GM19397 (cell line): ENCODE measurements around the gene RHBDD3.

Experiments
- ATAC-seq: cut with Tn5 transposase; IDR thresholded peaks from one replicate; pipeline ENCODE4 v1.9.1; 2021; ENCODE audit warnings: mild to moderate bottlenecking, moderate library complexity; ENCODE audit not compliant: unreplicated experiment

Gene RHBDD3

GRCh38 chr22:29306835-29307595 lies 39.2 kb upstream of the RHBDD3 start:
- ATAC-seq: no peak

GRCh38 chr22:29306175-29306834 lies 38.5 kb upstream of the RHBDD3 start, which contains the start of gene GAS2L1:
TSS of gene GAS2L1 (plus strand) at chr22:29306650. CDS start at chr22:29308106, 1,456 bp downstream.
- ATAC-seq: no peak

GRCh38 chr22:29305836-29306174 lies 38.0 kb upstream of the RHBDD3 start:
- no peak for ATAC-seq

GRCh38 chr22:29302681-29303465 lies 35.1 kb upstream of the RHBDD3 start:
- ATAC-seq: no peak

DNA sequence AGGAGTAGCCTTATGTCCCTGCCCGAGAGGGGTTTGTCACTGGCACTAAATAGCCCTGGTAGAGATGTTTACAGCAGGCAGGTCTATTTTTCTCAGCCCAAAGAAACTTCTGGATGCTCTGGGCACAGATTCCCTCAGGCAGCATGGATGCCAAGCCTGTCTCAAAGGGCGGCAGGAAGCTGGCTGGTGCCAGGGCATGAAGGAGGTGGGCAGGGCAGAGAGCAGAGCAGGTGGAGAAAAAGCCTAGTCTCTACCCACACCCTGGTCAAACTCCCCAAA lies 34.6 kb upstream of the RHBDD3 start:
- no peak for ATAC-seq

DNA sequence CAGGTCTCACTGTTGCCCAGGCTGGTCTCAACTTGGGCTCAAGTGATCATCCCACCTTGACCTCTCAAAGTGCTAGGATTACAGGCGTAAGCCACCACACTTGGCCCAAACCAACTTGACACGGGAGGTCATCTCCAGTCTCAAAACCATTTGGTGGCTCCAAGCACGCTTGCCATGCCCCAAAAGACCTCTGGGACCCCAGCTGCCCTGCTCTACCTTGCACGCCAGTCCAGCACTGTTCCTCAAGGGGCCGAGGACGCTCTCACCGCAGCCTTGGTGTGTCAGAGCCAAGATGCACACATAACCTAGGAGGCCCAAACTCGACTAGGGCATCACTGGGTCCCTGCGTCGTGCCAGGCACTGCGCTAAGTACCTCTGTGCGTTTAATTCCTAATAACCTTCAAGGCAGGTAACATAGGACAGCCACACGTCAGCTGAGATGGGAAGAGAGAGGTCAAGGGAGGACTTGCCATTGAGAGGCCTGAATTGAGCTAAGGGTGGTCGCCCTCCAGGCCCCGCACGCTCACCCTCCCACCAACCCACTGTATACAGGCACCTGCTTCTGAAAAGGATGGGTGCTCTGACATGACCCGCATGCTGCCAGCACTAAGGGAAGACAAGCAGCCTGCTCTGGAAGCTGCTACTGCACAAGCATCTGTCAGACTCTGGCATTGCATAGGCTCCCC lies 34.1 kb upstream of the RHBDD3 start:
- no peak for ATAC-seq

DNA sequence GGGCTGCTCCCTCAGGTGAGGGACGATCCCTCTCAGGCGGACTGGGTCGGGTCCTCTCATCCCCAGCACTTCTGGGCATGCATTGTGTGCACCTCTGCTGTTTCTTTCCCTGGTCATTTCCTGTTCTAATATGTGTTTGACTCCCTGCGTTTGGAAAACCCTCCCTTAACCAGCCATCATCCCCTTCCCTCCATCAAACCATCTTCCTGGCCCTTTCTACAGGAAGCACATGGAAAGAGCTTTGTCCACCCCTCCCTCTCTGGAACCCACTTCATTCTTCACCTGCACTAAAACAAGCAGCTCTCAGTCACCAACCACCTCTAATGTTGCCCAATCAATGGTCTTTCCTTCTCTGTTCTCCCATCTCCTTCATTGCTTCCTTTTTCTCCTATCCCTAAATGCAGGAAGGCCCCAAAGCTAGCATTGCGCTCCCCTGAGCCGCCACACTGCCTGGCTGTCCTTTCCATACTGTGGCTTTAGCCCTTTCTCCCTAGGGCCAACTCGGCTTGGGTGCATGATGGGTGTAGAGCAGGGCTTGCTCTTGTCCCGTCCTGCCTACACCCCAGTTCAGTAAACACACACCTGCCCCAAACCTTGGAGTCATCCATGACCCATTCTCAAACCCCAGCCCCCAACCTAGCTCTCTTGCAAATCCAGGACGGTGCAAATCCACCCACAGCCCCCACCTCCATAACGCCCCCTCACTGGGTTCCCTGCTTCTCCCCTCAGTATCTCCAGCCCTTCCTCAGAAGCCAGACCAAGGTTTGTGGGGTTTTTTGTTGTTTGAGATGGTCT lies 33.2 kb upstream of the RHBDD3 start:
- no peak for ATAC-seq

GRCh38 chr22:29300467-29300806 lies 32.7 kb upstream of the RHBDD3 start:
- no peak for ATAC-seq

- no peak for ATAC-seq
These were observed 31.5 kb upstream of the RHBDD3 start for GRCh38 chr22:29299136-29299900.

DNA sequence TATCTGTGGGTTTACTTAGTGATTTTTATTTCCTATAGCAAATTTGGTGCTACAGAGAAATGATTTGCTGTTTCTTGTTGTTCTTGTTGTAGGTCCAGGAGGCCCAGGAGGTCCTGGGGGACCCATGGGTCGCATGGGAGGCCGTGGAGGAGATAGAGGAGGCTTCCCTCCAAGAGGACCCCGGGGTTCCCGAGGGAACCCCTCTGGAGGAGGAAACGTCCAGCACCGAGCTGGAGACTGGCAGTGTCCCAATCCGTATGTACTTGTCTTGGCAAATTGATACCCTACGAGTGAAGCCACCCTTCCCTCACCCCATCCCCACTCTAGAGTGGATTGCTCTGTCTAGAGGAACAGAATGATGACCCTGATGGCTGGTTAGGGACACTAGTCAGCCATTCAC lies 30.9 kb upstream of the RHBDD3 start:
- no peak for ATAC-seq

GRCh38 chr22:29292379-29292778 lies 24.6 kb upstream of the RHBDD3 start:
- no peak for ATAC-seq

DNA sequence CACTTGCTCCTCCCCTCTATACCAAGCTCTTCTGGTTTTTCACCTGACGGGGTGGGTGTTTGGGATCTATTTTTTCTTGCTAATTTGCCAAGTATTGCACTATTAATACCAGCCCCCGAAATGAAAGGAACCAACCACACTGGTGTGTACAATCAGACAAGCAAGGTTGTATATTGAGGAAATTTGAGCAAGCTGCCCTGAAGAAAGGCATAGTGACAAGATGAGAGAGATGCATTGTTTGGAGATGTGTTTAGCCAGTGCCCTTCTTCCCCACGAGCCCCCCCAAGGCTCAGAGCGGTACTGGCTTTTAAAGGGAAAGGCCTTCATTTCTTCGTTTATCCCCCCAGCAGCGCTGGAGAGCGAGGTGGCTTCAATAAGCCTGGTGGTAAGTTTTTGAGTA lies 23.4 kb upstream of the RHBDD3 start:
- ATAC-seq: no peak

DNA sequence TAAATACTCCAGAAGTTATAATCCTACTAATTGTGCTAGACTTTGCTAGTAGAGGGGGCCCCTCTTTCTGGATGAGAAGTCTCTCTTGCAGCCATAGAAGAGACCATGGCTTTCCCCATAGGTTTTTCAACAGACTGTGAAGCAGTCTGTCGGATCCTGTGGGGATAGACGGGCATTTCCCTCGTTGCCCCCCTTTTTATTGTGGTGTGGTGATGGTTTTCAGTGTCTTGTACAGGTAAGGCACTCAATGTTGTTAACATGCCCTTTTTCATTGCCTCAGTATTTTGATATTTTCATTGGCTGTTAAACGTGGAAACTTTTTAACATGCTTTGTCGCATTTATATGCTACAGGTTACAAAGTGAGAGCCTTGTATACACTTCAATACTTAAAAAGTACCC lies 22.3 kb upstream of the RHBDD3 start:
- no peak for ATAC-seq

- ATAC-seq: no peak
These were observed 21.1 kb upstream of the RHBDD3 start for GRCh38 chr22:29288837-29289236.

- no peak for ATAC-seq
These were observed 16.4 kb upstream of the RHBDD3 start for GRCh38 chr22:29284196-29284595.

GRCh38 chr22:29277927-29278326 lies 10.1 kb upstream of the RHBDD3 start:
- no peak for ATAC-seq

DNA sequence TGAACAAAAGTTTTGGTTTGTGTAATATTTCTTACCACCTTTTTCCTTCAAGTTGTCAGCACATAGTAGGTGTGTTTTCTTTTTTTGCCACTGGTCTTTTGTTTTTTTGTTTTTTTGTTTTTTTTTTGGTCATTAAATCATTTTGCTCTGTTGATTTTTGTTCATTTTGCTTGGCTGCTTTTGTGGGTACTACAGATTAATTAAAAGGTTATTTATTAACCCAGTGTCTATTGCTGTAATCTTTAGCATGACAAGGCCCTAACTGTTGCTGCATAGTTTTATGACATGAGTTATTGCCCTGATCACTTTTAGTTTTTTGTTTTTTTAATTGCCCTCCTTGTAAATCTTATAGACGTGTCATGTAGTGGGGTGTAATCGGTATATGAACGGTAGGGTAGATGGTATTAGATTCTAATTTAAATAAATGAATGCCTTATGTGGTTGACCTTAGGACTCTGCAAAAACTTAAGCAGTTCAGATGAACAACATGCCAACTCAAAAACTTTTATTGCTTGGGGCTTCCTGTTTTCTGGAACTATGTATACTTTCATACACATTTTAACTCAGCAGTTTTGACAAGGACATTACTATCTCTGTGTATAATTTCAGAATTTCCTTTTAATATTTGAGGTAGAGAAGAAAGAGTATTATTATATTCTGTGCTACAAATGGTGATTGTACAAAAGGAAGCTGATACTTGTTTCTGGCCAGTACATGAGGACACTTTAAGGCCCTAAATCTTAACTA lies 8.2 kb upstream of the RHBDD3 start:
- ATAC-seq: no peak

DNA sequence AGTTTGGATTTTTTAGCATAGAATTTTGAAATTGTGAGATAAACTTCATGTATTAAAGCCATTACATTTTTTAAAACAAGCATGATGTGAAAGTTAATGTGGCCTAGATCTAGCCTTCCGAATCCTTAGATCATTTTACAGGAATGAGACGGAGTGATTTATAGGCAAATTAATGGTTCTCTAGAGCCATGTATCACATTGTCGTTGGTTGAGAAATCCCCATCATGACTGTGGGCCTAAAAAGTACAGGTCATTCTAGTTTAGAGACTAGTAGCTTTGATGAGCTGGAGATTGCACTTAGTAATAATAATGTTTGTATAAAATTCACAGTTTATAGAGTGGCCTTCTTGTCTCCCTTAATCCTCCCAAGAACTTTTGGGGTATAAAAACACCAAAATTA lies 7.4 kb upstream of the RHBDD3 start:
- no peak for ATAC-seq

- no peak for ATAC-seq
These were observed 4.8 kb upstream of the RHBDD3 start for GRCh38 chr22:29272624-29273023.
